ENCODE data around the gene LARGE1.

GRCh38 chr22:33891992-33892391 is 28.3 kb downstream of the LARGE1 start:
- TF ChIP-seq RAD21 (IDR thresholded peaks at IDR 0.05; ENCODE audit: low read depth) (no peak), TCF12 (IDR thresholded peaks at IDR 0.05; ENCODE audit: low read depth) (no peak), EP300 (IDR thresholded peaks at IDR 0.05; ENCODE audit: borderline replicate concordance) (no peak), USF1 (IDR thresholded peaks at IDR 0.05) (no peak), TAF1 (IDR thresholded peaks at IDR 0.05; ENCODE audit: low read depth) (no peak), EGR1 (IDR thresholded peaks at IDR 0.05) (no peak), ZBTB7A (IDR thresholded peaks at IDR 0.05; ENCODE audit: low read depth) (no peak), CEBPB (IDR thresholded peaks at IDR 0.05) (no peak), YY1 (IDR thresholded peaks at IDR 0.05; ENCODE audit: low read depth) (no peak), FOXM1 (IDR thresholded peaks at IDR 0.05; ENCODE audit: borderline replicate concordance, low read depth) (no peak), MAX (IDR thresholded peaks at IDR 0.05) (no peak), TEAD4 (IDR thresholded peaks at IDR 0.05) (no peak), REST (IDR thresholded peaks at IDR 0.05; ENCODE audit: low read depth) (no peak)
